G401 (cell line): ENCODE results near the gene RASD1. TPM values are rescaled to one million over a fixed set of nuclear protein-coding genes. Genes with fewer than 3 reads are reported as not detected.

Source experiments
- DNase-seq: peaks from one replicate; pipeline ENCODE4 v3.0.0-alpha.2; 2015; ENCODE audit warnings: low spot score
- in situ Hi-C: cut with HindIII; loops from 2 replicates; pipeline ENCODE4 v1.10.0; 2016; ENCODE audit warnings: low sequenced_read_pairs, mixed read lengths
- total RNA-seq: library from RNA; depleted of rRNA; stranded (reverse); fragments of >200 nt; shearing (Covaris generic); gene quantifications from 2 replicates; pipeline ENCODE4 v1.2.3, GENCODE V29; 2014; rRNA removed

RASD1 gene
- total RNA-seq, result not detected in 2 replicates

- in situ Hi-C loops, result no loop called here
- peak; percentile 91 for DNase-seq
Observed at GRCh38 chr17:17496189-17497064, at the start of gene RASD1. Gene RASD1 (minus strand): TSS chr17:17496395. CDS start chr17:17496181, 214 bp downstream.

- in situ Hi-C loops, result no loop called here
- DNase-seq, result peak; percentile 96
Observed at GRCh38 chr17:17545984-17546383, 49.8 kb upstream of the RASD1 start.

- DNase-seq, result peak; percentile 56
Observed at GRCh38 chr17:17545031-17545820, 49.0 kb upstream of the RASD1 start.

GRCh38 chr17:17542906-17543635, 46.9 kb upstream of the RASD1 start:
- DNase-seq, result no peak
- in situ Hi-C loops, result no loop called here

More at GRCh38 chr17:17545031-17545820, 49.0 kb upstream of the RASD1 start:
- in situ Hi-C loops, result no loop called here

GRCh38 chr17:17541640-17542001, 45.4 kb upstream of the RASD1 start:
- DNase-seq, result no peak
- in situ Hi-C loops, result no loop called here

- in situ Hi-C loops, result no loop called here
- DNase-seq, result no peak
Observed at GRCh38 chr17:17540935-17541639, 44.9 kb upstream of the RASD1 start.

GRCh38 chr17:17540278-17540906, 44.2 kb upstream of the RASD1 start:
- in situ Hi-C loops, result no loop called here
- no peak for DNase-seq

GRCh38 chr17:17539591-17539990, 43.4 kb upstream of the RASD1 start:
- in situ Hi-C loops, result no loop called here
- no peak for DNase-seq

GRCh38 chr17:17538417-17539391, 42.5 kb upstream of the RASD1 start:
- in situ Hi-C loops, result no loop called here
- no peak for DNase-seq

GRCh38 chr17:17537311-17538099, 41.3 kb upstream of the RASD1 start:
- no peak for DNase-seq
- in situ Hi-C loops, result no loop called here

GRCh38 chr17:17536702-17537101, 40.5 kb upstream of the RASD1 start:
- in situ Hi-C loops, result no loop called here
- DNase-seq, result no peak

- in situ Hi-C loops, result no loop called here
- DNase-seq, result peak; percentile 51
Observed at GRCh38 chr17:17535957-17536356, 39.8 kb upstream of the RASD1 start.

- DNase-seq, result no peak
- in situ Hi-C loops, result no loop called here
Observed at GRCh38 chr17:17533901-17534441, 37.8 kb upstream of the RASD1 start.

GRCh38 chr17:17532991-17533390, 36.8 kb upstream of the RASD1 start:
- in situ Hi-C loops, result no loop called here
- DNase-seq, result no peak

GRCh38 chr17:17531156-17531555, 35.0 kb upstream of the RASD1 start:
- no peak for DNase-seq
- in situ Hi-C loops, result no loop called here
